Calu3 (cell line): Measurements from ENCODE around the gene CXCL1. TPM values are rescaled to one million over a fixed set of nuclear protein-coding genes. Genes with fewer than 3 reads are reported as not detected.

ENCODE experiments used
- BruUV-seq: library from RNA; stranded (reverse); fragments of 400-500 nt; replicated peaks from 2 replicates; lab custom pipeline; 2021; lab: Mats Ljungman, UMichigan
- CTCF ChIA-PET: fragments of 300-600 bp; sonication (Branson Sonifier 250); formaldehyde crosslinking; loops from one replicate; lab custom pipeline; 2022; ENCODE audit warnings: antibody characterized with exemption; lab: Charles Lee
- DNase-seq: peaks from one replicate; pipeline ENCODE4 v3.0.0; 2022
- H3K27ac Mint-ChIP-seq: one replicate; pipeline ENCODE4 v1.8.0; 2022; ENCODE audit warnings: mixed read lengths; ENCODE audit not compliant: unreplicated experiment
- H3K27me3 Mint-ChIP-seq: one replicate; pipeline ENCODE4 v1.8.0; 2022; ENCODE audit warnings: mixed read lengths; ENCODE audit not compliant: unreplicated experiment
- H3K36me3 Mint-ChIP-seq: one replicate; pipeline ENCODE4 v1.8.0; 2022; ENCODE audit warnings: mild to moderate bottlenecking, moderate library complexity, mixed read lengths; ENCODE audit not compliant: insufficient read depth, unreplicated experiment
- H3K4me1 Mint-ChIP-seq: one replicate; pipeline ENCODE4 v1.8.0; 2022; ENCODE audit warnings: mild to moderate bottlenecking, low read depth, mixed read lengths; ENCODE audit not compliant: unreplicated experiment
- H3K4me3 Mint-ChIP-seq: one replicate; pipeline ENCODE4 v1.8.0; 2022; ENCODE audit warnings: mild to moderate bottlenecking, low read depth, moderate library complexity, mixed read lengths; ENCODE audit not compliant: unreplicated experiment
- H3K9me3 Mint-ChIP-seq: one replicate; pipeline ENCODE4 v1.8.0; 2022; ENCODE audit warnings: low read depth, mixed read lengths; ENCODE audit not compliant: unreplicated experiment
- intact Hi-C: fragments of 100-400 bp; cut with micrococcal nuclease; formaldehyde crosslinking; loops from one replicate; pipeline ENCODE4 v1.10.0; 2022; ENCODE audit not compliant: unreplicated experiment
- total RNA-seq: library from RNA; stranded (reverse); gene quantifications from 2 replicates; pipeline ENCODE4 v1.2.3, GENCODE V29; 2022
- TF ChIP-seq, protein P1 (sequence below): fragments of 200-600 bp; IDR thresholded peaks from one replicate; pipeline ENCODE4 v1.8.0; 2022; ENCODE audit warnings: antibody characterized with exemption; ENCODE audit not compliant: unreplicated experiment

The CXCL1 gene
- total RNA-seq, 1 experiment from 2014 or later, result 414 TPM

- intact Hi-C loops, result no loop called here
Observed at GRCh38 chr4:73852771-73853170, 16.4 kb upstream of the CXCL1 start.

GRCh38 chr4:73853246-73853704 is 15.9 kb upstream of the CXCL1 start, which contains the start of gene PF4V1:
TSS of gene PF4V1 (plus strand) at chr4:73853296. CDS start at chr4:73853363, 67 bp downstream.
- no peaks in the 10 kb centered on the region for H3K9me3 Mint-ChIP-seq
- CTCF ChIA-PET, result no interaction called here
- BruUV-seq, result no TSS peak
- no peak for DNase-seq
- H3K27ac Mint-ChIP-seq, result no peak within 1 kb of the TSS
- no peaks in the 10 kb centered on the region for H3K27me3 Mint-ChIP-seq
- H3K4me1 Mint-ChIP-seq, result no peaks in the 10 kb centered on the region
- no peaks in the 10 kb centered on the region for H3K36me3 Mint-ChIP-seq
- H3K4me3 Mint-ChIP-seq, result no peak within 1 kb of the TSS
- TF ChIP-seq, protein P1, sequence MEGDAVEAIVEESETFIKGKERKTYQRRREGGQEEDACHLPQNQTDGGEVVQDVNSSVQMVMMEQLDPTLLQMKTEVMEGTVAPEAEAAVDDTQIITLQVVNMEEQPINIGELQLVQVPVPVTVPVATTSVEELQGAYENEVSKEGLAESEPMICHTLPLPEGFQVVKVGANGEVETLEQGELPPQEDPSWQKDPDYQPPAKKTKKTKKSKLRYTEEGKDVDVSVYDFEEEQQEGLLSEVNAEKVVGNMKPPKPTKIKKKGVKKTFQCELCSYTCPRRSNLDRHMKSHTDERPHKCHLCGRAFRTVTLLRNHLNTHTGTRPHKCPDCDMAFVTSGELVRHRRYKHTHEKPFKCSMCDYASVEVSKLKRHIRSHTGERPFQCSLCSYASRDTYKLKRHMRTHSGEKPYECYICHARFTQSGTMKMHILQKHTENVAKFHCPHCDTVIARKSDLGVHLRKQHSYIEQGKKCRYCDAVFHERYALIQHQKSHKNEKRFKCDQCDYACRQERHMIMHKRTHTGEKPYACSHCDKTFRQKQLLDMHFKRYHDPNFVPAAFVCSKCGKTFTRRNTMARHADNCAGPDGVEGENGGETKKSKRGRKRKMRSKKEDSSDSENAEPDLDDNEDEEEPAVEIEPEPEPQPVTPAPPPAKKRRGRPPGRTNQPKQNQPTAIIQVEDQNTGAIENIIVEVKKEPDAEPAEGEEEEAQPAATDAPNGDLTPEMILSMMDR, result no peak
- intact Hi-C loops, result no loop called here

More at GRCh38 chr4:73852771-73853170, 16.4 kb upstream of the CXCL1 start:
- Mint-ChIP-seq H3K27me3 (no peaks in the 10 kb centered on the region), H3K4me1 (no peaks in the 10 kb centered on the region), H3K27ac (no peak overlapping the region), H3K36me3 (no peaks in the 10 kb centered on the region), H3K9me3 (no peaks in the 10 kb centered on the region), H3K4me3 (no peak overlapping the region)
- DNase-seq, result no peak
- CTCF ChIA-PET, result no interaction called here
- TF ChIP-seq, protein P1, result no peak
- no TSS peak for BruUV-seq

GRCh38 chr4:73853718-73854473 is 15.3 kb upstream of the CXCL1 start:
- H3K9me3 Mint-ChIP-seq, result no peaks in the 10 kb centered on the region
- no peak overlapping the region for H3K27ac Mint-ChIP-seq
- TF ChIP-seq, protein P1, result no peak
- no peaks in the 10 kb centered on the region for H3K36me3 Mint-ChIP-seq
- no peaks in the 10 kb centered on the region for H3K27me3 Mint-ChIP-seq
- no peak for DNase-seq
- no TSS peak for BruUV-seq
- intact Hi-C loops, result no loop called here
- CTCF ChIA-PET, result no interaction called here
- H3K4me3 Mint-ChIP-seq, result no peak overlapping the region
- no peaks in the 10 kb centered on the region for H3K4me1 Mint-ChIP-seq

DNA sequence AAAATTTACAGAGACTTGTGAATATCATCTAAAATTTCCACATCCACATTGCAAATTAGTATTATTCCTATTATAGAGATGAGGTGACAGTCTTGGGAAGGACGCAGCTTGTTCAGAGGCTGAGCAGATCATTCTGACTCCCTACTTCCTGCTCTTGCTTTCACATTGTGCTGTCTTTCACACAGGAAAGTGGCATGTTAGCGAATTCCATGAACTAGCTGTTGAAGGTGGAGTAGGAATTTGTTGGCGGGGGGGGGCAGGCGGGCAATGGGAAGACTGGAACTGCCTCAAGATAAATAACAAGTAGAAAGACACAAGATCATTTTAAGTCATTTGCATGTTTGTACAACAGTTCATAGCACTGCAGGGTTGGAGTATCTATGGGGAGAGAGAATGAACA is 13.8 kb upstream of the CXCL1 start:
- BruUV-seq, result no TSS peak
- intact Hi-C loops, result no loop called here
- no peak overlapping the region for H3K27ac Mint-ChIP-seq

More for the DNA sequence above, 13.8 kb upstream of the CXCL1 start:
- Mint-ChIP-seq H3K4me1 (no peaks in the 10 kb centered on the region), H3K4me3 (no peak overlapping the region), H3K36me3 (no peaks in the 10 kb centered on the region), H3K27me3 (no peaks in the 10 kb centered on the region), H3K9me3 (no peaks in the 10 kb centered on the region)
- DNase-seq, result no peak
- TF ChIP-seq, protein P1, result no peak
- CTCF ChIA-PET, result interaction anchor here (0.6 to 1.0 kb wide), 4 partner anchors 9 to 168 kb away, joined by 3 read pairs; no protein-coding TSS in a partner anchor
